KOPT-K1 (cell line): ENCODE results near the gene GBP7.

Source experiments
- H3K27ac ChIP-seq: fragments of 200-600 bp; sonication (generic); 2 replicates; pipeline ENCODE4 v1.5.1; 2016; ENCODE audit warnings: antibody characterized with exemption, mild to moderate bottlenecking, low read depth, low read length; ENCODE audit not compliant: poor library complexity, severe bottlenecking
- H3K36me3 ChIP-seq: fragments of 200-600 bp; sonication (generic); 2 replicates; pipeline ENCODE4 v1.5.1; 2017; ENCODE audit warnings: antibody characterized with exemption, mild to moderate bottlenecking, low read length, moderate library complexity; ENCODE audit not compliant: insufficient read depth
- H3K9me3 ChIP-seq: fragments of 200-600 bp; sonication (generic); 2 replicates; pipeline ENCODE4 v1.5.1; 2017; ENCODE audit warnings: antibody characterized with exemption, low read length, mild to moderate bottlenecking; ENCODE audit not compliant: insufficient read depth, poor library complexity, severe bottlenecking

GBP7 gene

DNA sequence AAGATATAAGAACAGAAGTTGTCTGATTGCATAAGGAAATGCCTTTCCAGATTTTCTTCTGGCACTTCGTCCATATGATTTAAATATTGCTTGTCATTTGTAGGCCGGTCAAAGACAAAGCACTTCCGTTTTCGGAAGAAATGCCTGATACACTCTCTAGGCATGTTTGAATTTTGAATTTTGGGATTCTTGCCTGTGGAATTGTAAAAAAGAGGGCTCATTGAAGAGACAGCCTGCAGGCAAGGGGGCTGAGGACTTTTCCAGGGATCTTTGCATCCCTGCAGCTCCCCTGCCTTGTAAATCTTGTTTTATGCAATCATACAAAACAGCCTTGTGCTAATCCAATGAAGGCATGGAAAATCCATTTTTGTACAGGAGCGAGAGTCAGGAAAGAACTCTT lies 15.5 kb upstream of the GBP7 start:
- Histone ChIP-seq H3K9me3 (no peaks in the 10 kb centered on the region), H3K36me3 (peaks cover 17% of the 10 kb centered on the region), H3K27ac (no peak overlapping the region)

DNA sequence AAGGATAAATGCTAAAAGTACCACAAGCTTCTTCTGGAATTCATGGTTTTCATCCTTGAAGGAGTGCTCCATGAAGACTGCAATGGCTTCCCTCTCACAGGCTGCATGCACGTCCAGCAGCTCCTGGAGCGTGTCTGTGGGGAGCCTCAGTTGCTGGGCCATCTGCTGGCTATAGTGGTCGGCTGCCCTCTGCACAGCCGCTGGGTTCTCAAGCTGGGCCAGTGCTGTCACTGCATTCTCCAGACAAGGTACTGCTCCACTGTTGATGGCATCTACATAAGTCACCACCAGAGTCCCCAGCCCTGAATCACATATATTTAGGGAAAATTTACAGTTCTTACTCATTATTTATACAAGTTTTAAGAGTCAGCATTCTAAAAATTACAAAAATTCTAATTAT lies 14.2 kb upstream of the GBP7 start:
- H3K9me3 ChIP-seq = no peaks in the 10 kb centered on the region

DNA sequence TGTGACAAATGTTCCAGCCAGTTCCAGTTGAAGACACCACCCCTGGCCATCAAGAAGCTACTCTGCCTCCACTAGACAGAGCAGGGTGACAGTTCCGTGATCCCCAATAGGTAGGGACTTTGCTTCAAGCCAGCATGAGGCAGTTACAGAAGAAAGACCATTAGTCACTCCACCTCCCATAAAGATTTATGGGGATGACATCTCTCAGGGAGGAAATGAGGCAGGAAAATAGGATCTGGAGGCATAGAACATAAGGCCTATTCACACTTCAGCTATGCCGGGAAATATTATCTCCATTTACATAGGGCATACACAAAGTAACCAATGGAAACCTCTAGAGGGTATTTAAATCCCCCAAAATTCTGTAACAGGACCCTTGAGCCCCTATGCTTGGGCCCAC lies 3.5 kb upstream of the GBP7 start:
- Histone ChIP-seq H3K36me3 (peaks cover 9% of the 10 kb centered on the region; the same call in 1 of the 2 replicates), H3K27ac (no peak overlapping the region), H3K9me3 (peaks cover 9% of the 10 kb centered on the region)

More for the DNA sequence above, 14.2 kb upstream of the GBP7 start:
- Histone ChIP-seq H3K27ac (no peak overlapping the region), H3K36me3 (peaks cover 30% of the 10 kb centered on the region)

DNA sequence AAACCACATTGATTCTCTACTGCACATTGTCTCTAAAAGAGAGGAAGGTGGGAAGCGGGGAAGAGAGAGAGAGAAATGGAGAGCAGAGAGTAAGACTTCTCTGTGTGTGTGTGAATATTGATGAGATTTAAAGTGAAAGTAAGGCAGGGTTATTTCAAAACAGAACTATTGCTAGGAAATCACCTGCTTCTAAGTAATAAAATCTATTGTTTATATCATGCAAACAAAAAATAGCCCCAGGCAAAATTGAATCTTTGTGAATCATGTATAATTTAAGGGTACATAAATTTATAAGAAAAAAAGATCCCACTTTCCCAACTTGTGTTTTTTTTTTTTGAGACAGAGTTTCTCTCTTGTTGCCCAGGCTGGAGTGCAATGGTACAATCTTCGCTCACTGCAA lies 1.2 kb upstream of the GBP7 start:
- Histone ChIP-seq H3K9me3 (no peaks in the 10 kb centered on the region), H3K36me3 (no peaks in the 10 kb centered on the region), H3K27ac (no peak overlapping the region)

DNA sequence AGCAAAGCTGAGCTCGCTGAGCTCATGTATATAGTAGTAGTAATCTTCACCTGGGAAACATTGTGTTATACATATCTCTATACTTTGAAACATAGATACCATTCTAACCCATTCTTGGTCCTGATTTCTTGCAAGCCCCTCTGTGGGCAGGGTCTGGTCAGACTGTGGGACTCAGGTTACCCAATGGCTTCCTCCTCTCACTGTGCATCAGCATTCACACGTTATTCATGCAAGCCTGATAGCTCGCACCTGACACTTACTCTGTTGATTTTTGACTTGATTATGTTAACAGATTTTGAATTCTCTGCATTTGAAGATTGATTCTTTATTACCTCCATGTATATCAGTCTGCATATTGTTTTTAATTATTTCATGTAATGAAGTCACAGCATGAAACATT lies 1.3 kb downstream of the GBP7 start:
- Histone ChIP-seq H3K27ac (no peak overlapping the region), H3K9me3 (no peaks in the 10 kb centered on the region), H3K36me3 (no peaks in the 10 kb centered on the region)

DNA sequence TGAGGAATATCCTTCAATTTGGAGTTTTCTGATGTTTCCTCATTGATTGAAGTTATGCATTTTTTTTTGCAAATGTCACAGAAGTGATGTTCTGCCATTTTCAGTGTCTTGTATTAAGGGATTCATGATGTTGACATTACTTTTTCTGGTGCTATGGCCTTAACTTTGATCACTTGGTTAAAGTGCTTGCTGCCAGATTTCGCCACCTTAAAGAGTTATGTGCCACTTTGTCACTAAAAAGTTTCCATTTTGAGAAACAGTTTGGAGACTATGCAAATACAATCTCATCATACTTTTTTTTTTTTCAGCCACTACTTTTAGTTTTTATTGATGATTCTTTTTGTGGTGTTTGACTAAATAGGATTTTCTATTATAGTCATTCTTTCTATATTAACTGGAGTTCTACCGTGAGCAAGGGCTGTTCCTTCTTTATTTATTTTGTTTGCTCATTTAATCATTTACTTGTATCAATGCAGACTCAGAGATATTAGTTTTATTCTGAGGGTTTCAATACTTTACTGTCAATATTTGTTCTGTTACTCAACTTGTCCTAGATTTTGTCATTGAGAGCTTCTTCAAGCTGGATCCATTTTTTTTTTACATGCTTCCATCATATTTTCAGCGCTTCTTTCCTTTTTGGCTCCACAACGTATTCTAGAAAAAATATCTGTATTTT lies 3.2 kb downstream of the GBP7 start:
- Histone ChIP-seq H3K9me3 (no peaks in the 10 kb centered on the region), H3K27ac (no peak overlapping the region), H3K36me3 (no peaks in the 10 kb centered on the region)

DNA sequence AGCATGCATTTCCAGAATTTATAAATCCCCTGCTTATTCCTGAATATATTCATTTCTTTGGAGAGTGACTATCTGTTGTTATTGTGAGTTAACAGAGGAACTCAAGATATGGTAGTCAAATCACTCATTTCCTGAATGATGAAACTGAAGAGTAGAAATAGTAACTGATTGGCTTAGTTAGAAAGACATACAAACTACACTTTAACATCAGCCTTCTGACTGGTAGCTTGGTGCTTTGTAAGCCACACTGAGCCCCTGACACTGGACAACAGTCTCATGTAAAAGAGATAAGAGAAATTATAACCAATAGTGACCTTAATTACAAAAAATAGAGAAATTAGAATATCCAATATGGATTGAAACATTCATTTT lies 4.8 kb downstream of the GBP7 start:
- Histone ChIP-seq H3K9me3 (no peaks in the 10 kb centered on the region), H3K27ac (no peak overlapping the region), H3K36me3 (no peaks in the 10 kb centered on the region)

DNA sequence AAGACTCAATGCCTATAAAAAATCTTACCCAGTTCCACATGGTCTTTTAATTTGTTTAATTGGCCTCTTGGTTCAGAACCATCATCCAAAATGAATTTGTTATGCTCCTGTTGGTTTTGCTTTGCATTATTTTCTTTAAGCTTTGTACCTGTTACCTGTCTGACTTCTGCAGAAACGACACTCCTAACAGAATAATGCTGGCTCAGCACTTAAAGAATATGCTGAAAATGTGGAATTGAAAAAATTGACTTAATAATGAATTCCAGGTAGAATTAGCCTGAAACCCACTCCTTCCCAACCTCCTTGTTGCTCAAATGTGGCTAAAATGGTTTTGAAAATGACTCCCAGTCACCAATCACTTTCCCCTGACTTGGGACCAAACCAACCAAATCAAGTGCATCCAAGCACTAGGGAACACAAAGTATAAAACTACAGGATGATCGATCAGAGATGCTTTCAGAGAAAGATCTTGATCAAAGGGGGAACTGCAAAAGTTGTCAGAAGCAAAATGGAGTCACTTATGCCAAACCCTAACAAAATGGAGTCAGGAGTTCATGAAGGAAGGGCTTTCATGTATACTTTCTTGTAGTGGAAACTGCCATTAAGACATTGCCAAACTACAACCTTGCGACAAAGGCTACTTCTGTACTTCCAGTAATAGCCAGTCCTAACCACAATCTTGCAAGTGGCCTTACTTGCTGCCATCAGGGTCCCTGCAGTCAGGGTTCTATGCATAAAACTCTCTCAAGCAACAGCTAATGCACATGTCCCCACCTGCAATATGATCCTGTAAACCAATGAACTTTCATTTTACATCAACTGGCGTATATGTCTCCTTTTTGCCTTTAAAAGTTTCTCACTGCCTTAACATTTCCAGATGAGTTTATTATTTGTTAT lies 5.4 kb downstream of the GBP7 start:
- no peak overlapping the region for H3K27ac ChIP-seq
- no peaks in the 10 kb centered on the region for H3K9me3 ChIP-seq
- H3K36me3 ChIP-seq = no peaks in the 10 kb centered on the region

DNA sequence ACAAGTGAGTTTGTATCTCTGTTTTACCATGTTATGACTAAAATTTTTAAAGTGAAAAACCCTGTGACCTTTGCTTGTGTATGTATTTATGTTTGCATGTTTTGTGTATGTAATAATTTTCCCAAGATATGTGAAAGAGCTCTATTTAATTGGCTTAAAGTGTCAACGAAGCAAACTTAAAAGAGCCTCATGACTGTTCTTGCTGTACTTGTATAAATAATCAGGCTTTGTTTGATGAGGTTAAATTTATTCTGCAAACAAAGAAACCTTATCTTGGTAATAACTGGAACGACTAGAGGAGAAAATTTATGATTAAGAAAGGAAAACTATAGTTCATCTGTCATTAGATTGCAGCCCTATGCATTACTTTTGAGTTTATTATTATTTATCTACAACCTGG lies 6.6 kb downstream of the GBP7 start:
- no peak overlapping the region for H3K27ac ChIP-seq
- H3K36me3 ChIP-seq = no peaks in the 10 kb centered on the region
- no peaks in the 10 kb centered on the region for H3K9me3 ChIP-seq

DNA sequence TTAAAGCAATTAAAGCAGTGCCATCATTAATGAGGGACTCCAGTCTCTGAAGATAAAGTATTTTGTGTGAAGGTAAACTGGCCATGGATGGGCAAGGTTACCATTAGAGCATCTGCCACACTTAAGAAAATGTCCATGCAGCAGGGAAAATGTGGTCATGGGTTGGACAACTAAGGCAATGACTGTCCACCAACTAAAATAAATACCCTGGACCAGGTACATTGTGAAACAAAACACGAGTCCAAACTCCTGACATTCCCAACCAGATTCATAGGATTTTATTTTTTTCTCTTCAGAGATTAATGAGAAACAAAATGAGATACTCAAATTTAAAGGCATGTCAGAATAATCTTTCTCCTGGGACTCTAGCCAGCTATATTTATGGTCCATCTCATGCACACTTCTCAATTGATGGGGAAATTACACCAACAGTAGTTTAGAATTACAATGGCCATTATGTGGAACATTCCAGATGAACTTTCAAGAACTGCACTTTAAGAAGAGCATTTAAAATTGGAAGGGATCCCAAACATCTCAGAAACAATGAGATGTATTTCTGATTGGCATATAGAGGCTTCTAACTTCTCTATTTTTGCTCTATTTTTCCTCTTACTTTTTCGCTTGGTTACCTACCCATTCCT lies 8.1 kb downstream of the GBP7 start:
- Histone ChIP-seq H3K9me3 (no peaks in the 10 kb centered on the region), H3K27ac (no peak overlapping the region), H3K36me3 (no peaks in the 10 kb centered on the region)

DNA sequence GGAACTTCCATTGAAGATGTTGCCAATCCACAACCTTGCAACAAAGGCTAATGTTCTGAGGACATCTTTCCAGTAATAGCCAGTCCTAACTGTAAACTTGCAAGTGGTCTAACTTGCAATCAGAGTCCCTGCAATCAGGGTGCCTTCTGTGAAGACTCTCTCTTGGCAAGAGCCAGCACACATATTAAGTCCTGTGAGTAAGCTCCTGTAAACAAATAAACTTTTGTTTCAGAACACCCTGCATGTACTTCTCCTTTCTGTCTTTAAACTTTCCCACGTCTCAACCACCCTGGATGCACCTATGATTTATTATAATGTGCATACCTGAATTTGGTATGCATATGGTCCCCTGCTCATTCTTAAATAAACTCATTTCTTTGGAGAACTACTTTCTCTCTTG lies 9.1 kb downstream of the GBP7 start:
- Histone ChIP-seq H3K36me3 (no peaks in the 10 kb centered on the region), H3K9me3 (no peaks in the 10 kb centered on the region), H3K27ac (no peak overlapping the region)

DNA sequence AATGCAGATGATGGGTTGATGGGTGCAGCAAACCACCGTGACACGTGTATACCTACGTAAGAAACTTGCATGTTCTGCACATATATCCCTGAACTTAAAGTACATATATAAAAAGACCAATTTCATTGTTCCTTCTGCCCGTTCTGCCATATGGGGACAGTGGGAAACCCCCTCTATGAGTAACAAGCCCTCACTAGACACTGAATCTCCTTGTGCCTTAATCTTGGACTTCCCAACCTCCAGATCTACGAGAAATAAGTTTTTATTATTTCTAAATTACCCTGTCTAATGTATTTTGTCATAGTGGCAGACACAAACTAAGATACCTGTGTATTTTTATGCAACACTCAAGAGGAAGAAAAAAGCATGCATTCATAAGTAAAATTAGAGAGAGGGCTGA lies 10.0 kb downstream of the GBP7 start:
- Histone ChIP-seq H3K9me3 (peaks cover 9% of the 10 kb centered on the region), H3K27ac (no peak overlapping the region), H3K36me3 (no peaks in the 10 kb centered on the region)

DNA sequence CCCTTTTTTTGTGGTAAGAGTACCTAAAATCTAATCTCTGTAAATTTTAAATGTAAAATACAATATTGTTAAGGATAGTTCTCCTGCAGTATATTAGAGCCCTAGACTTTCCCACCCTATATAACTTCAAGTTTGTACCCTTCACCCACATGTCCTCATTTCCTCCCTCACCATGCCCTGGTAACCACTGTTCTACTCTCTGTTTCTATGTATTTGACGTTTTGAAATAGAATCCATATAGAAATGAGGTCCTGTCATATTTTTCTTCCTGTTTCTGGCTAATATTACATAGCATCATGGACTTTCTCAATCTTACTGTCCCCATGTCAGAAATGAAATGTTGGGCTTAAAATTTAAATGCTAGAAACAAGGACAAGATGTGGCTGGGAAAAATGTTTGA lies 24.8 kb downstream of the GBP7 start:
- Histone ChIP-seq H3K27ac (no peak overlapping the region), H3K9me3 (no peaks in the 10 kb centered on the region), H3K36me3 (no peaks in the 10 kb centered on the region)

DNA sequence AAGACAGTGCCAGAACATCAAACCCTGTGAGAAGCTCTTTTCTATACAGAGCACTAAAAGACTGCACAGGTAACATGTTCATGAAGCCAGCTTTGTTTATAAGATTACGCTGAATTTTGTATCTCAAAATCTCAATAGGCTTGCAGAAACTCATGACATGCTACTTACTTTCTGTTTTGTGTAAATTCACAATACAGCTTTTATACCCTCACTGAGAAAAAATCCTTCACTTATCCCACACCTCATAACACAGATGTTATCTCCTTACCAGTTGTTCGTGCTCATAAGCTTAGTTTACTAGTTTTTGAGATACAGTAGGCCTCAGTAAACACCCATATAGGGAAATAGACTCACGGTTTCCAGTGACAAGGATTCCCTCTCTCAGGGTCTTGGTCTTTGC lies 25.8 kb downstream of the GBP7 start:
- Histone ChIP-seq H3K9me3 (no peaks in the 10 kb centered on the region), H3K36me3 (no peaks in the 10 kb centered on the region), H3K27ac (no peak overlapping the region)

DNA sequence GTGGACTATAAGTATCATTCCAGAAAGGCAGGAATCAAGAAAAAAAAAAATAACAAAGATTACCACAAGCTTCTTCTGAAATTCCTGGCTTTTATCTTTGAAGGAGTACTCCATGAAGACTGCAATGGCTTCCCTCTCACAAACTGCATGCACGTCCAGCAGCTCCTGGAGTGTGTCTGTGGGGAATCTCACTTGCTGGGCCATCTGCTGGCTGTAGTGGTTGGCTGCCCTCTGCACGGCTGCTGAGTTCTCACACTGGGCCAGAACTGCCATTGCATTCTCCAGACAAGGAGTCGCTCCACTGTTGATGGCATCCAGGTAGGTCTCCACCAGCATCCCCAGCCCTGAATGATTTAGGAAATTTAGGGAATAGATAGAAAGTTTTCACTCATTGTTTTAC lies 26.6 kb downstream of the GBP7 start:
- no peaks in the 10 kb centered on the region for H3K9me3 ChIP-seq
- no peaks in the 10 kb centered on the region for H3K36me3 ChIP-seq
- H3K27ac ChIP-seq = no peak overlapping the region
